CD4-positive, alpha-beta T cell treated with Interleukin-6 for 4 hours (primary cell): ENCODE data around the gene CTTN.

Source experiments
- DNase-seq: peaks from one replicate; pipeline ENCODE4 v3.0.0-alpha.2; 2020; ENCODE audit warnings: mixed read lengths

CTTN gene

GRCh38 chr11:70478166-70478890, 80.0 kb downstream of the CTTN start:
- DNase-seq, result no peak

GRCh38 chr11:70480711-70481110, 82.4 kb downstream of the CTTN start:
- DNase-seq, result no peak

- DNase-seq, result no peak
These were observed 83.5 kb downstream of the CTTN start for GRCh38 chr11:70481625-70482528.

GRCh38 chr11:70482529-70482917, 84.2 kb downstream of the CTTN start:
- no peak for DNase-seq

- no peak for DNase-seq
These were observed 84.9 kb downstream of the CTTN start for GRCh38 chr11:70483077-70483861.

- no peak for DNase-seq
These were observed 85.6 kb downstream of the CTTN start for GRCh38 chr11:70483917-70484316.

GRCh38 chr11:70485326-70486025, 87.1 kb downstream of the CTTN start:
- DNase-seq, result no peak

- DNase-seq, result no peak
These were observed 87.7 kb downstream of the CTTN start for GRCh38 chr11:70486026-70486415.
